ENCODE results near the gene PSMD12.
"Not testable (repeated sequence)": the region's sequence is repeated elsewhere in the genome, so short reads cannot be mapped to it uniquely, and the experiment has no call there.

The PSMD12 gene

GRCh38 chr17:67353161-67353560 lies 13.2 kb downstream of the PSMD12 start:
- no peak for DNase-seq

GRCh38 chr17:67349420-67349819 lies 17.0 kb downstream of the PSMD12 start:
- no peak for DNase-seq

GRCh38 chr17:67347826-67348225 lies 18.6 kb downstream of the PSMD12 start:
- no peak for DNase-seq

GRCh38 chr17:67343237-67343636 lies 23.1 kb downstream of the PSMD12 start:
- DNase-seq: no peak

- not testable (repeated sequence) for DNase-seq
Observed at GRCh38 chr17:67338353-67338752, 28.0 kb downstream of the PSMD12 start.

- no peak for DNase-seq
Observed at GRCh38 chr17:67336859-67337258, 29.5 kb downstream of the PSMD12 start.

- DNase-seq: no peak
Observed at GRCh38 chr17:67335245-67335835, 31.0 kb downstream of the PSMD12 start.

GRCh38 chr17:67332162-67332508 lies 34.2 kb downstream of the PSMD12 start:
- DNase-seq: not testable (repeated sequence)

GRCh38 chr17:67331381-67332161 lies 34.8 kb downstream of the PSMD12 start:
- DNase-seq: not testable (repeated sequence)

- DNase-seq: no peak
Observed at GRCh38 chr17:67328026-67328425, 38.4 kb downstream of the PSMD12 start.

- DNase-seq: not testable (repeated sequence)
Observed at GRCh38 chr17:67326959-67327745, 39.2 kb downstream of the PSMD12 start.

GRCh38 chr17:67326440-67326839 lies 39.9 kb downstream of the PSMD12 start:
- DNase-seq: no peak

- DNase-seq: no peak
Observed at GRCh38 chr17:67324330-67324729, 42.0 kb downstream of the PSMD12 start.

- DNase-seq: no peak
Observed at GRCh38 chr17:67323445-67323844, 42.9 kb downstream of the PSMD12 start.

- no peak for DNase-seq
Observed at GRCh38 chr17:67322042-67322787, 44.2 kb downstream of the PSMD12 start.

- not testable (repeated sequence) for DNase-seq
Observed at GRCh38 chr17:67321486-67321885, 44.9 kb downstream of the PSMD12 start.

GRCh38 chr17:67316781-67317180 lies 49.6 kb downstream of the PSMD12 start:
- no peak for DNase-seq

- no peak for DNase-seq
Observed at GRCh38 chr17:67315865-67316264, 50.5 kb downstream of the PSMD12 start.

GRCh38 chr17:67312265-67312664 lies 54.1 kb downstream of the PSMD12 start:
- DNase-seq: no peak

GRCh38 chr17:67311575-67311974 lies 54.8 kb downstream of the PSMD12 start:
- no peak for DNase-seq

GRCh38 chr17:67310406-67310805 lies 56.0 kb downstream of the PSMD12 start:
- no peak for DNase-seq

GRCh38 chr17:67305446-67306235 lies 60.7 kb downstream of the PSMD12 start:
- DNase-seq: not testable (repeated sequence)

Data from cortex of kidney (tissue), 1 donor.